Erythroblast (primary cell): ENCODE results near the gene PPM1E.

Experiments
- GATA1 ChIP-seq: IDR thresholded peaks from 2 replicates; pipeline ENCODE4 v1.6.1; 2011; ENCODE audit warnings: low read depth, mild to moderate bottlenecking, control low read depth, low read length, moderate library complexity
- POLR2A ChIP-seq: IDR thresholded peaks from 2 replicates; pipeline ENCODE4 v1.6.1; 2011; ENCODE audit warnings: mild to moderate bottlenecking, low read length

GRCh38 chr17:58913552-58913951 lies 157.9 kb downstream of the PPM1E start:
- TF ChIP-seq POLR2A (no peak), GATA1 (no peak)
